ENCODE results near the gene LAGE3.
A peak's percentile ranks its signal among the peaks of the same experiment; 100 is the strongest.

LAGE3 gene, protein sequence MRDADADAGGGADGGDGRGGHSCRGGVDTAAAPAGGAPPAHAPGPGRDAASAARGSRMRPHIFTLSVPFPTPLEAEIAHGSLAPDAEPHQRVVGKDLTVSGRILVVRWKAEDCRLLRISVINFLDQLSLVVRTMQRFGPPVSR

DNA sequence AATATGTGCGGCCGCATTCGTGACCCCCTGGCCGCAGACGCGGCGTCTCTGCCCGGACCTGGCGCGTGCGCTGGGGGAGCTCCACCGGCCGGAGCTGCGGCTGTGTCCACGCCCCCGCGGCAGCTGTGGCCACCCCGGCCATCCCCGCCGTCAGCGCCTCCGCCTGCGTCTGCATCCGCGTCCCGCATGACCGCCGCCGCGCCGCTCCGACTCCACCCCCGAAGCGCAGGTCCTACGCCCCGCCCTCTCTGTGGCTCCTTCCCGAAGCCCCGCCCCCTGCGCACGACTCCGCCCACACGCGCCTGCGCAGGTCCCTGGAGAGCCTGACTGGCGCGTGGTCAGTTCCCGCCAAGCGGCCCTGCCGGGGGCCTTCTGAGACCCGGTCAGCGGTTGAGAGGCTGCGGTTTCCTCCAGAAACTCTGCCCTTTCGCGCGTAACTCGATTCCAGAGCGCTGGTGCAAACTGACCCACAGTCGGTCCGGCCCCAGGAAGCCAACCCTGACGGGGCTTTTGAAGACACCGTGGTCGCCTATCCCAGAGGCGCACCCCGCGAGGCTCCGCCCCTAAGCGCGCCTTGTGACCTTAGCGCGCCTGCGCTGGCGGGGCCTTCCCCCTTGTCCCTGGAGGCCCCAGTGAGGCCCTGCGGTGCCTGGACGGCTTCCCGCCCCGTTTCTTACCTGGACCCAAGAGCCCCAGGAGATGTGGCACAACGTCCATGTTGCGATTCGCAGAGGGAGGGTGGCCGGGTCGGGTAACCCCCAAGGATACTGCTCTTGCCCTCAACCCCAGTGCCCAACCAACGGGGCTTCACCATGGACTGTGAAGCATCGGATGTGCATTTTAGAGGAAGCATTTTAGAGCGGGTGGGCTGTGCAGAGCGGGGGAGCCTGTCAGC is at the start of gene LAGE3:
TSS of gene LAGE3 (minus strand) at position 554 of the 895 bp plus-strand sequence. CDS start at position 188, 366 bp downstream.
- DNase-seq (ENCODE audit: low read depth), result peak; percentile 92

GRCh38 chrX:154526901-154527675 is 48.0 kb upstream of the LAGE3 start:
- DNase-seq (ENCODE audit: low read depth), result no peak

DNA sequence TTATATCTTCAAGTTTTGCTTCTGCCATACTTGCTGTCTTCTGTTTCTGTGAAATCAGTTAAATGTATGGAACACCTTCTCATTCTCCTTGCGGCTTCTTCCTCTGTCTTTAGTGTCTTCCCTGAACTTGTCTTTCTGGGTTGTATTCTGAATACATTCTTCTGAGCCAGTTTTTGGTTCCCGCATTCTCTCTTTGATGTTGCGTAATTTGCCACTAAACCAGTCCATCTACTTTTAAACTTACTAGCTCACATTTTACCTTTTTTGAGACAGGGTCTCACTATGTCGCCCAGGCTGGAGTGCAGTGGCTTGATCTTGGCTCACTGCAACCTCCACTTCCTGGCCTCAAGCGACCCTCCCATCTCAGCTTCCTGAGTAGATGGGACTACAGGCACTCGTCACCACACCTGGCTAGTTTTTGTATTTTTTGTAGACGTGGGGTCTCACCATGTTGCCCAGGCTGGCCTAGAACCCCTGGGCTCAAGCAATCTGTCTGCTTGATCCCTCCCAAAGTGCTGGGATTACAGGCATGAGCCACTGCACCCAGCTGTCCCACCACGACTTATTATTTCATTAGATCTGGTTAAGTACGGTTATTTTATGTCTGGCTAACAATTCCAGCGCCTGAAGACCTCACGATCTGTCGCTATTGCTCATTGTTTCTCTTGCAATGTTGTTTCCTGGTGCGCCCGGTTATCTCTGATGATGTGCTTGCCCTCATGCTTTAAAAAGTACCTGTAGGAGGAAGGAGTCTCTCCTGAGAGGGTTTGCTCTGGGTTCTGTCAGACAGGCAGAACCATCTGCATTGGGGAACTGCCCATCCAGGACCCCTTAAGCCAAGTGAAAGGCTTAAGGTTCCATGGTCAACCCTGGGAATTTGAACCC is 46.8 kb upstream of the LAGE3 start:
- no peak for DNase-seq (ENCODE audit: low read depth)

- DNase-seq (ENCODE audit: low read depth), result no peak
These were observed 40.3 kb upstream of the LAGE3 start for GRCh38 chrX:154519389-154519788.

DNA sequence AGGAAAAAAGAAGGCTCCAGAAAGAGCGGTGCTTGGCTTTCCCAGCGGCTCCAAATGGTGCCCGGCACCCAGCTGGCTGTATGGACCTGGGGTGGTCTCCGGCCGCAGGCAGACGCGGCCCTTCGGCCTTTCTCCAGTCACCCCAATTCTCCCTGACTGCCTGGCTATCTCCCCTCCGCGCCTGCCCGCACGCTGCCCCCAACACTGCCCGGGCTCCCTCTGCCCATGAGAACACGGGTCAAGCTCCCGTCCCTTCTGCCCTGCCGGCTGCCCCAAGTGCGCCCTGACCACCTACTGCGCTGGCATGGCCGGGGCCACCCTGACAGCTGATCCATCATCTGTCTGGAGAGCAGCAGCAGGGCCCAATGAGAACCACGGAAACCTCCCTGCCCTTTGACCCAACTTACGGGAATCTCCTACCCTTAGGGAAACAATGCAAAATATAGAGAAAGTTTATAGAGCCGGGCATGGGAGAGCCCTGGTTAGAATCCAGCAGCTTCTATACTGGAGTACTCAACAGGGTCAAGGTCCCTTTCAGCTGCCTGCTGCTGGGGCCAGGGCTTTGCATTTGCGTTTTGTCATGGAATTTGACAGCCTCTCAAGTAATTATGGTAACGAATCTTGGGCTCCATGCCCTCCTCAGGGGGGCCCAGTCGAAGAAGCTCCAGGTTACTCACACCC is 38.2 kb upstream of the LAGE3 start:
- no peak for DNase-seq (ENCODE audit: low read depth)

DNA sequence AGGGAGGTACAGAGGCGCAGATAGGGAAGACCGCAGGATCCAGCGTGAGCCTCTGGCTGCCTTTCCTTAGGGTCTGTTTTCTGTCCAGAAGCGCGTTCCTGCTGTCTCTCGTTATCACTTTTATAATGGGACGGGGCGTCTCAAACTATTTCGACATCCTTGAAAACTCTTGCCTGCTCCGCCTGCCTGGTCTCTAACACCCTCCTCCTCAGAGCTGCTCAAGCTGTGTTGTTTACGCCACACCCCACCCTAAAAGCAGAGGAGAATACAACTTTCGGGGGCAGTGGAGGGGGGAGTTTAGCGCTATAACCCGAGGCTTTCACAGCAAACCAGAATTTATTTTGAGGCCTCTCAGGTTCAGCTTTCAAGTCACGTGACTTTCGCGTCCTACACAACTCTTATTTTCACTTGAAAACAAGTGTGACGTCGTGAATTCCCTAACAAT is 37.6 kb upstream of the LAGE3 start:
- DNase-seq (ENCODE audit: low read depth), result no peak

DNA sequence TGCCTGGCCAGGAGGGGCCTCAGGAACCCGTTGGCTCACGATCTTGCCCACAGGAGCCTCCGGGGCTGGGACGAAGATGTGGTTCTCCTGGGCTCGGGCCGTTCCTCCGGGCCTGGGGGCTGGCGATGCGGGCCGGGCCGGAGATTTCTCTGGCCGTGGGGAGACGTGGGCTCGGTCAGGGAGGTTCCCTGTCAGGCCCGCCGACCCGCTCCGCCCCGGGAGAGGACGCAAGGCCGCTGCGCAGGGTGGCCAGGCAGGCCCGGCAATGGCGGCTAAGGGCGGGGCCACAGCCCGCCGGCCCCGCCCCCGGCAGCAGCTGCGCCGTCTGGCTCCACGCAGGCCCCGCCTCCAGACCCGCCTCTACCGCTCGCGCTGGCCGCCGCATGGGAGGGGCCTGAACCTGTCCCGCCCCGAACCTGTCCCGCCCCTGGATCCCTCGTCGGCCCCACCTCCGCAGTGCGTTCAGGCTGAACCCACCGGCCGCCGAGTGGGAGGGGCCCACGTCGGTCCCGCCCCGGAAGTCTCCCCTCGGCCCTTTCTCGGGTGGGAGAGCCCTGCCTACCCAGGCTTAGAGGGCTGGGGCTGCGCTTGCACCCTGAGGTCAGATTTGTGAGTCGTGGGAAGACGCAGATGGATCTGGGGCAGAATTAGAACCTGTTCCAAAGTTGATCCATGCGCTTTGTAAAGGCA is 37.0 kb upstream of the LAGE3 start, which contains the start of gene FAM3A:
TSS of gene FAM3A (minus strand) at position 267 of the 690 bp plus-strand sequence. CDS start 460 bp downstream, outside the sequence.
- DNase-seq (ENCODE audit: low read depth), result peak; percentile 81

GRCh38 chrX:154515090-154515965 is 36.2 kb upstream of the LAGE3 start:
- DNase-seq (ENCODE audit: low read depth), result no peak

- DNase-seq (ENCODE audit: low read depth), result no peak
These were observed 34.6 kb upstream of the LAGE3 start for GRCh38 chrX:154513716-154514115.

GRCh38 chrX:154512879-154513553 is 33.9 kb upstream of the LAGE3 start:
- no peak for DNase-seq (ENCODE audit: low read depth)

DNA sequence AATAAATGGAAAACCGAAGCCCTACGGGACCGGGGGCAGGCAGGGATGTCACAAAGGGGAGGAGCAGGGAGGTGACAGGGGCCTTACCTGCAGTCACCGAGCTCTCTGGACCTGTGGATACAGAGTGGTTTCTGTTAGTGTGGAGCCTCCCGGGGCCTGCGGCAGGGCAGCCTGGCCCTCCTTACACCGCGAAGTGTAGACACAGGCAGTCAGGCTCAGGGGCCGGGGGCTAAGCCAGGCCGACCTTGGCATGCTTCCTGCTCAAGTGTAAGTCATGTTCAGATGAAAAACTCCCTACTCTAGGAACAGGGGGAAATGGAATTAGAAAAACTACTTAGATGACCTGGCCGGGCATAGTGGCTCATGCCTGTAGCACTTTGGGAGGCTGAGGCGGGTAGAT is 32.7 kb upstream of the LAGE3 start:
- DNase-seq (ENCODE audit: low read depth), result no peak

DNA sequence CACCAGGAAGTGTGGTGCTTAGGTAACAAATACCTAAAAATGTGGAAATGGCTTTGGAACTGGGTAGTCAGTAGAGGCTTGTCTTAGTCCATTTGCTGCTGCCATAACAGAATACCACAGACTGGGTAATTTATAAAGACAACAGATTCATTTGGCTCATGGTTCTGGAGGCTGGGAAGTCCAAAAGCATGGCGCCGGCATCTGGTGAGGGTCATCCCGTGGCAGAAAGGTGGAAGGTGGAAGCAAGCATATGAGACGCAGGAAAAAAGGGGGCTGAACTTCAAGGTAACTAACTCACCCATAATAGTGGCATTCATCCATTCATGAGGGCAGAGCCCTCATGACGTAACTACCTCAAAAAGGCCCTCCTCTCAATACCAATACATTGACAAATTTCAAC is 30.4 kb upstream of the LAGE3 start:
- DNase-seq (ENCODE audit: low read depth), result no peak

DNA sequence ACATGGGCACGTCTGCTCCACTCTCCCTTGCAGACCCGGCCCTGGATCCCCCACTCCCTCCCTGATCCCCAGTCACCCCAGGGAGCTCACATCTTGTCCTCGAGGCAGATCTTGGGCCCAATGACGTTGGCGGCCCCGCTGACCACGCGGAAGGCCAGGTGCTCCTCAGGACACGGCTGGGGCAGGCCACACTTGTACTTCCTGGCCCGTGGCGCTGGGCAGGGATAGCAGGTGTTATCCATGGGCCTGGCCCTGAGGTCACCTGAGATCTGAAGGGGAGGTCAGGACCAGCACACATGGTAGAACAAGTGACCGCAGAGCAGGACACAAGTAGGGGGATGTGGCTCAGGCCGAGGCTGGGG is 29.3 kb upstream of the LAGE3 start:
- no peak for DNase-seq (ENCODE audit: low read depth)

DNA sequence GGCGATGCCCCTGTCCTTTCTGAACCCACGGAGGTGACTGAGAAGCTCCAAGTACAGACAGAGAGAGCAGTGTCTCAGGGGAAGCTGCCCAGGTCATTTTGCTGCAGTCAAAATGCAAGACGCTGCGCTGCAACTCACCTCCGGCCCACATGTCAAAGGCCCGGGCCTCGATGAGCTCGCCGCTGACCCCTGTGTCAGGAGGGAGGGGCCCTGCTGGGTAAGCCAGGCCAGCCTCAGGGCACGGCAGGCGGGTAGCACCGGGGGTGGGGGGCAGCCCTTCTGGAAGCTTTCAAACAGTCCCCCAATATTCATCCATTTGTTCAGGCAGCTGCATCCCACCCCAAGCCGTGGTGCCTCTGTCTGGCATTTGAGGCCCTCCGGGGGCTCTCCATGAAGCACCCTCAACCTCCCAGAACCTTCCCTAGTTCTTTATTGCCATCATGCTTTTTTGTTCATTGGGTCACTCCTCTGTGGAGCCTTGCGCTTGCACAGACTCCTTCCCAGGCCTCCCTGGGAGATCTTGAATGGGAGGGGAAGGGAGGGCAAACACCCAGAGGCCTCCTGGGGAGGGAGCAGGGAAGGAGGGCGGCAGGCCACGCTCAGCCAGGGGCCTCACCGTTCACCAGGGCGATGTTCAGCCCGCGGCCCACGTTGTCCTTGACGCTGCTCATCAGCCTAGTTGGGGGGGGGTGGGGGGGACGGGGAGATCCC is 28.7 kb upstream of the LAGE3 start:
- no peak for DNase-seq (ENCODE audit: low read depth)

DNA sequence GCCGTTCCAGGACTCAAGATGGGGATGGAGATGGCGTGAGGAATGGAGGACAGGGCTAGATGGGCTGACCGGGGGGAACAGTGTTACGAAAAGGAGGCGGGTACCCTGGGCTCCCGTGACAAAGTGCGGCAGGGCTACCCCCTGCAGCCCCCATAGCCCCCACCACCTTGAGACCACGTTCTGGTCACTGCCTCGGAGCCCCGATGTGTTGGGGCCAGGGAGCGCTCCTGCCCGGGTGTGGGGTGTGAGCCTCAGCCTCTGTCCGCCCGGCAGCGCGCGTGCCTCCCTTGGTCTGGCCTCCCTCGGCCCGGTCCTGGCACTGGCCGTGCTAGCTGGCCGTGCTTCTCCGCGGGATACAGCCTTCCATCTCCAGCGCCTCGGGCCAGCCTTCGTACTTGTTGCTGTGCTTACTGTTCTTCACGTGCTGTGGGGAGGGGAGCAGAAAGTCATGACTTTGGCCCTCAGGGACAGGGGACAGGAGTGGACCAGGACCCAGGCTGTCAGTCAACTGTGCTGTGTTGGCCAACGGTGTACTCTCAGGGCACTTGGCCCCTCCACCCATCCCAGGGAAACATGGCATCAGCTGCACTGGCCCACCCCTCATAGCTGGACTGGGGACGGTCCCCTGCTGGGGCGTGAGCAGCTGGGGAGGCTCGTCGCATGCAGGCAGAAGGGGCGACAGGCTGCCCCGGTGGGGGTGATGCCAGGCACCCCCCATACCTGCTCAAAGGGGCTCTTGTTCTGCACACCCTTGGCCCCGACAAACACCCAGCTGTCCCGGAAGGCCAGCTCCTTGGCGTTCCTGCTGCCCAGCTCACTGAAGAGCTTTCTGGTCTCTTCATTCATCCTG is 27.6 kb upstream of the LAGE3 start:
- no peak for DNase-seq (ENCODE audit: low read depth)

DNA sequence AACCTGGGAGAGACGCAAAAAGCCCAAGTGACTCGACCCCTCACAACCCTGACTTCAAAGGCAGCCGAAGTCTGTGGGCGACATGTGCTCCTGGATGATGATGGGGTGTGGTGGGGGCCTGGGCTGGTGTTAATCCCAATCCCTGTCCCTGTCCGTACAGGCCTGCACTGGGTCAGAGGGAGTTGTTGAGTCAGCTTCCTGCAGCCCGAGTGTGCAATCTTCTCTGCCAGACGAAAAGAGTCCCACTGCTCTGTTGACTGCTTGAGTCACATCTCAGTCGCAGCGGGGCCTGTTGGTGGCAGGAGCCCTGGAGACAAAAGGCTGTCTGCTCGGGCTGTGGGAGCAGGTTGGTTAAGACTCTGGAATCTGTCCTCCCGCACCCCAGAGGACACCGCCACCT is 26.7 kb upstream of the LAGE3 start:
- no peak for DNase-seq (ENCODE audit: low read depth)

- no peak for DNase-seq (ENCODE audit: low read depth)
These were observed 23.9 kb upstream of the LAGE3 start for GRCh38 chrX:154502989-154503388.
